GM19035 (cell line): ENCODE measurements around the gene C2CD4A.
"Not testable (repeated sequence)": the region's sequence is repeated elsewhere in the genome, so short reads cannot be mapped to it uniquely, and the experiment has no call there.

ENCODE experiments used
- ATAC-seq: cut with Tn5 transposase; IDR thresholded peaks from one replicate; pipeline ENCODE4 v1.9.1; 2021; ENCODE audit not compliant: unreplicated experiment

Gene C2CD4A

DNA sequence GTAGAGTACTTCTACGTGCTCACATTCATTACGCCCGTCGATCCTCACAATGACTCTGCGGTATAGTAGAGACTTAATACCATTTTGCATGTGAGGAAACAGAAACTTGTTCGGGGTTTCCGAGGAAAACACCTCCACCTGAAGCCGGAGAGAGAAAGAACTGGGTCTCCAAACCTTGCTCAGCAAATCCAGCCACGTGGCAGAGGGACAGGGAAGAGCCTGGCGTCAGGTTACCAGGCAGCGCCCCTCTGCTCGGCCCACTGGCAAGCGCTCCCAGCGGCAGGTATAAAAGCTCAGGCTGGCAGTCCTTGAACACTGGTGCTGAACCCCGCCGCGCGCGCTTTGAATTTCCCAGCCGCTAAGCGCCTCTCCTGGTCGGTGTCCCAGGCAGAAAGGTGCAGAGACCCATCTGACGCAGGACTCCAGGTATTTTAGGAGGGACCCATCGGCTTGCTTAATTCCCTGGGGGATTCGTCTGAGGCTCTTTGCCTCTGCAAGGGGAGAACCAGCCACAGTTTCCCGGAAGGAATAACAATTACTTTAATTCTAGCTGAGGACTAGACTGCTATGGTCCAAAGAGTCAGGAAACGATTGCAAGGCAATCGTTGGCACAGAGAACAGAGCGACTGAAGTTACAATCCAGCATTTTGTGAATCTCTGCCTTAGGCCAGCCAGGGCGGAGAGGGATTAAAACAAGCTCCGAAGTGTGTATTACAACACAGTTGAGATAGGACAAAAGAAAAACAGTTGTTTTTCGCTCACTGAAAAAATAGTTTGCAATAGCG lies at the start of gene C2CD4A:
Gene C2CD4A, plus strand, starts transcription at position 315 of the 785 bp plus-strand sequence. CDS start 637 bp downstream, outside the sequence.
- ATAC-seq, result no peak

DNA sequence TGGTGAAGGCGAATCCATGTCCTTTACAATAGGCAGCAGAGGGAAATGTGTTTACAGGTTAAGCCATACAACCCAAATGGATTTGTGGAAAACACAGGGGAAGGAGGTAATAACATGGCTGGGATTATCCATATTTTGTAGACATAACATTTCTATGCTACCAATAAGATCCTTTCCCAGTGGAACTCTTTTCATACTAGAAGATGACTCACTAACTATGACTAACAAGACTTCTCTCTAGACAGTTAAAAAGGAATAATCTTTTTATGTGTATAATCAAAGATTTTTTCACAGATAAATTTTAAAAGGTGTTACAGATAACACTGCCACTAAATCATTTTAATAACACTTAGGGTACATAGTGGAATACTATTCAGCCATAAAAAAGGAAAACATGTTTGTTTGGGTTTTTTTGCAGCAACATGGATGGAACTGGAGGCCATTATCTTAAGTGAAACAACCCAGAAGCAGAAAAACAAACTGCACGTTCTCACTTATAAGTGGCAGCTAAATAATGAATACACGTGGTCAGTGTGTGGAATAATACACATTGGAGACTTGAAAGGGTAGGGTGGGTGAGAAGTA lies 46.1 kb upstream of the C2CD4A start:
- ATAC-seq, result no peak

- ATAC-seq, result no peak
Observed at GRCh38 chr15:62021991-62022600, 44.7 kb upstream of the C2CD4A start.

DNA sequence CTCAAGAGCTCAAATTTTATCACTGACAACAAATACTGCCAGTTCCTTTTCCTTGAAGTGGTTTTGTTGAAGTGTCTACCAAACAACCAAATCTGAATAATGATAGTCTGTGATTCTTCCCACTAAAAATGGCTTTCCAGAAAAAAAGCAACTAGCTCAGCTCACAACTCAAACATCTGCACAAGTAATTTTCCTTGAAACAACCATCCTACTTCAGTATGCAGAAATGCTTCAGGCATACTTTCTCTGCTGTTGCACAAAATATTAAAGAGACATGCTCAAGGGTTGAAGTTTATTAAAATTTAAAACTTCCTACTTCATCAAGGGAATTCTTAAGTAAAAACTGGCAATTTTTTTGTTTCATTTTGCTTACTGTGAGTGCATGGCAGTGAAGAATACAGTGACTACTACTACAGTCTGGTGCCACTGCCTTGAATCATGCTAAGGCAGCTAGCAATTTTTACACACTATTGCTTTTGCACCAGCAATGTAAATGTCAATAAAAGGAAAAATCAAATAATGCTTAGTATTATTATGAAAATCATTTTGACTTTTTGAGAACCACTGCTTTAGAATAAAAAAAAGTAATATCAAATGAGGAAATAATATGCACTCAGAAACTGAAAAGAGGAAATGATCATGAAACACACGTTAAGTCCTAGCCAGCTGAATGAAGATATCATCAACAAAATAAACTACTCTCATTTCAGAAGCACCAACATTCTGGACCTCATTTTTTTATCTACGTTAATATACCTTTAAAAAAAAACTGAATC lies 40.1 kb upstream of the C2CD4A start:
- peak; percentile 60 for ATAC-seq

DNA sequence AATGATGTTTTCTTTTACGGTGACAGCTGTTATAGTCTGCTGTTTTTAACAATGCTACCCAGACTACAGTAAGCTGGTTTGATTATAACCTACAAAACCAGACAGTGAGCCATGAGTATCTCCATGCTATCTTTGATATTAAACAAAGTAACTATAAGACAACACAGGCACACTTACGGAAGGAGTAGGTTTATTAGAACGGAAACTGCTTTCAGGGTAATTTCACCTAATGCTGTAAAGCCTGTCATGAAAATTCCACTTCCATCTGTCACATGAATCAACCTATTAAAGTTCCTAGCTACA lies 39.6 kb upstream of the C2CD4A start:
- peak; percentile 22 for ATAC-seq

DNA sequence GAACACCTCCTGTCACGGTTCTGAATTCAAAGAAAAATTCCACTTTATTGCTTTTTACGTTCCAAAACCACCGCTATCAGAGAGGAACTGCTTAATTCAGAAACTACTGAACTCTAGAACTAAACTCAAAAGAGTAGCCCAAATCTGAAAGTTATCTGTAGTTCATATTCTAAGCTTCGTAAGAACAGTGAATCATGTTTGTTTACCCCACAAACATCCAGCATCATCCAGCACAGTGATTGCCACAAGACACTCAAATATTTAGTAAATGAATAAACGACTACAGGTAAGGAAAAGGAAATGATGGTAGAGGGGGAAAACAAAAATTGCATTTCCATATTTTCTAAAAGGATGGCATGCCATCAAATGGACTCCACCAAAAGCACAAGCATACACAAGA lies 38.9 kb upstream of the C2CD4A start:
- ATAC-seq, result no peak

GRCh38 chr15:62035256-62035924 lies 31.4 kb upstream of the C2CD4A start:
- no peak for ATAC-seq

GRCh38 chr15:62046078-62046743 lies 20.6 kb upstream of the C2CD4A start:
- peak; percentile 80 for ATAC-seq

DNA sequence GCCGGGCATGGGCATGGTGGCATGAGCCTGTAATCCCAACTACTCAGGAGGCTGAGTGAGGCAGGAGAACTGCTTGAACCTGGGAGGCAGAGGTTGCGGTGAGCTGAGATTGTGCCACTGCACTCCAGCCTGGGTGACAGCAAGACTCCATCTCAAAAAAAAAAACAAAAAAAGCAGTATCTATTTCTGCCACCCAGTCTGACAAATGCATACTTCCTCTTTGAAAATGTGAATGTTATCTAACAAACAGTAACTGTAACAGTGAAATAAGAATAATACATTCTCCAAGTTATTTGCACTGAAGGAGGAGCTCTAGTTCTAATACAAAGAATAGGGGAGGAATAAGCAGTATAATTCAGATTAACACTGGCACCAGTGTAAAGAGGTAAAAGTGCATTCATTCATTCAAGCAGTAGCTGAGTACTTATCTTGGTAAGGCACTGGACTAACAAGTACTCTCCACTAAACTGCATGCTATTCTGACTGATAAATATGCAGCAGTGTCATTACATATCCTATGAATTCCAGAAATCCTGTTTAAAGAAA lies 19.4 kb upstream of the C2CD4A start:
- ATAC-seq, result no peak

DNA sequence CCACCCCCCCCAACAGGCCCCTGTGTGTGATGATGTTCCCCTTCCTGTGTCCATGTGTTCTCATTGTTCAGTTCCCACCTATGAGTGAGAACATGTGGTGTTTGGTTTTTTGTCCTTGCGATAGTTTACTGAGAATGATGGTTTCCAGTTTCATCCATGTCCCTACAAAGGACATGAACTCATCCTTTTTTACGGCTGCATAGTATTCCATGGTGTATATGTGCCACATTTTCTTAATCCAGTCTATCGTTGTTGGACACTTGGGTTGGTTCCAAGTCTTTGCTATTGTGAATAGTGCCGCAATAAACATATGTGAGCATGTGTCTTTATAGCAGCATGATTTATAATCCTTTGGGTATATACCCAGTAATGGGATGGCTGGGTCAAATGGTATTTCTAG lies 18.5 kb upstream of the C2CD4A start:
- ATAC-seq, result not testable (repeated sequence)

DNA sequence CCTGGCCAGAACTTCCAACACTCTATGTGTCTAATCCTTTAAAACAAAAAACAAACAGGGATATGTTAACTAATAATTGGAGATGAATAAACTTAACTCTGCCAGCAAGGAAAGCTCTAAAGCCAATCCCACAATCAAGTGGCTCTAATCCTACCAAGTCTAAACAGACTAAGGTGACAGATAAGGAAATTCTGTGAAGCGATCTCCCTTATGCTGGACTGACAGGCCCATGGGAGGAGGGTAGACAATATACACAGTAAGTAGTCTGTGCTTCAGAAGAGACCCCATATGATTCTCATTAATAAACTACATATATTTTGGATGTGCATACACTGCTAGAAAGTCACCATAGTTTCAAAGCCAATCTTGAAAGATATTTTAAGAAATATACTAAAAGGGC lies 16.7 kb upstream of the C2CD4A start:
- ATAC-seq, result no peak

- no peak for ATAC-seq
Observed at GRCh38 chr15:62051166-62051565, 15.6 kb upstream of the C2CD4A start.

GRCh38 chr15:62052713-62053112 lies 14.1 kb upstream of the C2CD4A start:
- no peak for ATAC-seq

- ATAC-seq, result no peak
Observed at GRCh38 chr15:62053439-62054085, 13.2 kb upstream of the C2CD4A start.

GRCh38 chr15:62054979-62055378 lies 11.8 kb upstream of the C2CD4A start:
- ATAC-seq, result no peak

DNA sequence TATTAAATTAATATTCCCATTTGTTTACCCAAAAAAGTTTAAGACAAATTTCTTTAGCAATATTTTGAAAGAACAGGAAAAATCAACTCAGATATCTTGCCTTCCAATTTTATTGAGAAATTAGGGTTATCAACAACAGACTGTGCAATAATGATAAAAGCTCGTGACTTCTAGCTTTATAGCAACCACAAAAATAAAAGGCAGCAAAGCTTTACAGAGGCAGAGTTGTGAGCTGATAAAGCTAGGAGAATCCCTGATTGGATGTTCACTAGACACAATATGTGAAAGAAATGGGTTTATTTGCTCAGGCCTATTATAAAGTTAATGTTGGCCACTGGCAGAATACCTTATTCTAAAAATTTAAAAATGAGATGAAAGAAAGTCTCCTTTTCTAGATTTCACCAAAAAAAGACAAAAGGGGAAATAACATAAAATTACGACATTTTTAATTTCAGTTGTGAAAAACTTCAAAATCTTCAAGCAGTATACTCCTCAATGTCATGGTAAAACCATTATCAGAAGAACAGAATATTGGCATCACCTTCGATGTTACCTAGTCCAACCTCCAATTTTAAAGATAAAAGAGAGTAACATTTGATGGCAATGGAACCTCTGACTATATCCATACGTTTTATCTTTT lies 9.3 kb upstream of the C2CD4A start:
- ATAC-seq, result no peak

DNA sequence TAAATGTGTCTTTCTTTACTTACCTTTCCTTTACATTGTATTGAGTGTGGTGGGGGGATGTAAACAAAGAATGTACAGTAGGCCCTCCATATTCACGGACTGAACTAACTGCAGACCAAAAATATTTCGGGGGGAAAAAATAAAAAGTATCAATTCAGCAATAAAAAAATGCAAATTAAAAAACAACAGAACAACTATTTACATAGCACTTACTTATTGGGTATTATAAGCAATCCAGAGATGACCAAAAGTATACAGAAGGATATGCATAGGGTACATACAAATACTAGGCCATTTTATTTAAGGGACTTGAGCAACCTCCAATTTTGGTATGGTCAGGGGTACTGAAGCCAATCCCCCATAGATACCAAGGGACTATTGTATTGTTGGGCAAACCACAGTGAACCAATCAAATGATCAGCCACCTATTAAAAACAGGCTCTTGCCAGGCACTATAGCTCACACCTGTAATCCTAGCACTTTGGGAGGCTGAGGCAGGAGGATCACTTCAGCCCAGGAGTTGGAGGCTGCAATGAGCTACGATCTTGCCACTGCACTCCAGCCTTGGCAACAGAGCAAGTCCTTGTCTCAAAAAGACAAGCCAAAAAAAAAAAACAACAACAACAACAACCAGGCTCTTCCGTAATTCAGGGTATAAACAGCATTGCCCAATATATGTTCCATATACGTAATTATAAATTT lies 8.3 kb upstream of the C2CD4A start:
- ATAC-seq, result no peak

DNA sequence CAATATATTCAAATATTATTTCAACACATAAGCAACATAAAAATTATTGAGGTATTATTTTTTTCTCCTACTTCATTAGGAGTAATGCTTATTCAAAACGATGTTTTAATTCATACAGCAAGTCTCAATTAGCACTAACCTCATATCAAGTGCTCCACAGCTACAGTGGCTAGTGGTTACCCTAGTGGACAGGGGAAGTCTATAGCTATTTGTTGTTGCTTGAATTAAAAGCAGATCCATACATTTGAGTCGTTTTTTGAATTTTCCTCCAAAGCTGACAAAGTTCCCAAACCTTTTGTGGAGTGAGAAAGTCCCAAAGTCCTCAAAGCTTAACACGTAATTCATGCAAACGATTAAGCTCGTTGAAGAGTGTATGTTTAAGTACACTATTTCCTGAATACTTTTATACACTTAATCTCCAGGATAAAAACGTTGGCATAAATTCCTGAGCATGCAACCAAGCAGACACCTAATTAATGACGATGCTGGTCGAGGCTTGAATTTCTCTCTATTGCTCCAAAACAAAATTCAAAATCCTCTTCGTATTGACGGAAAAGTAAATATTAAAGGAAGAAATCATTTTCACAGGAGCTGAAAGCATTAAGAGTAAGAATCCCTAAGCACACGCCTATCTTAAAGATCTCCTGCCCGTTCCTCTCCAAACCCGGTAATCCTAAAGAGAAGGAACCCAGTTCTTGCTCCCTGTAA lies 7.5 kb upstream of the C2CD4A start:
- ATAC-seq, result no peak
